Measurements from ENCODE around the gene DBP.

Gene DBP

GRCh38 chr19:48613852-48614435 is 23.2 kb downstream of the DBP start:
- no peak for DNase-seq (ENCODE audit: low read depth in 2 of 3, low spot score in 1 of 3)

GRCh38 chr19:48613024-48613851 is 23.9 kb downstream of the DBP start:
- DNase-seq (ENCODE audit: low read depth in 2 of 3, low spot score in 1 of 3) = no peak

DNA sequence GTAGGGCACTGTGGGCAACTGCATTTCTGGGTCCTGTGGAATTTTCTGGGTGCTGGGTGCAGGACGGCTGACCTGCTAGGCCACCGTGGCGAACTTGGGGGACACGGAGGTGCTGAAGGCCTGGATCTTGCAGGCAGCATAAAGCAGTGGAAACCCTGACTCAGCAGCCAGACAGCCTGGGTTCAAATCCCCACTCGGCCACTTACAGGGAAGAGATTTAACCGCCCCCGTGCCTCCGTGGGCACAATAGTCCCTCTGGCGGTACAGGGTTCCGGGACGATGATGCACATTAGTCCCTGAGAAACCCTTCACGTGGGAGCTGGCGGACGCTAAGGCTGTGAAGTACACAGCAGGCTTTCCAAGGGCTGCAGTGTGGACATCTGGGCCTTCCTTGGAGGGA is 25.3 kb downstream of the DBP start:
- no peak for DNase-seq (ENCODE audit: low read depth in 2 of 3, low spot score in 1 of 3)

DNA sequence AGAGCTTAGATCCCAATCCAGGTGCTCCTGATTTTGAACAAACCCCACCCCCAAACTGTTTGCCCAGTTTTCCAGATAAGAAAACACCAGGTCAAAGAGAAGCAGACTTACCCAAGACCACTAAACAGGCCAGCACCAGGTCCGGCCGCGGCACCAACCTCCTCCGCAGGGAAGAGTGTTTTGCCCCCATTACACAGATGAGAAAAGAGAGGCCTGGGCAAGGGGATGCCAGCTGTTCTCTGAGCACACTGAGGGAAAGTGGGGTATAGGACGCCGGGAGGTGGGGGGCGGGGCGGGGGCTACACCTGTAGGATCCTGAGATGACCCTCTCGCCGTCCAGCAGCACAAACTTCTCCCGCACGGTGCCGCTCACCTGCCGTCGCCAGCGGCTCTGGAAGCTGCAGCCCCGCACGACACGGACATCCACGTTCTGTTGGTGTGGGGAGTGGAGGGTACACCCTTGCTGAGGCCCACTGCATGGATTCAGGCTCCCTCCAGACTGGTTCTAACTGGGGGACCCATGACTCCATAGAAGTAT is 27.5 kb downstream of the DBP start:
- no peak for DNase-seq (ENCODE audit: low read depth in 2 of 3, low spot score in 1 of 3)

GRCh38 chr19:48608798-48609263 is 28.3 kb downstream of the DBP start:
- DNase-seq (ENCODE audit: low read depth in 2 of 3, low spot score in 1 of 3) = no peak

DNA sequence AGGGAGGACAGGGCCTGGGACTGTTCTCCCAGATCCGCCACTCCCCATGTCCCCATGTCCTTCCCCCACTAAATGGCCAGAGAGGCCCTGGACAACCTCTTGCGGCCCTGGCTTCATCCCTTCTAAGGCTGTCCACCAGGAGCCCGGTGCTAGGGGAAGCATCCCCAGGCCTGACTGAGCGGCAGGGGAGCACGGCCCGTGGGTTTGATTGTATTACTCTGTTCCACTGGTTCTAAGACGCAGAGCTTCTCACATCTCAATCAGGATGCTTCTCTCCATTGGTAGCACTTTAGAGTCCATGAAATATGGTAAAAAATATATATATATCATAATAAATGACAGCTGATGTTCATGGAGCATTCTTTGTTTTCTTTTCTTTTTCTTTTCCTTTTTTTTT is 29.8 kb downstream of the DBP start:
- DNase-seq (ENCODE audit: low read depth in 2 of 3, low spot score in 1 of 3) = no peak

DNA sequence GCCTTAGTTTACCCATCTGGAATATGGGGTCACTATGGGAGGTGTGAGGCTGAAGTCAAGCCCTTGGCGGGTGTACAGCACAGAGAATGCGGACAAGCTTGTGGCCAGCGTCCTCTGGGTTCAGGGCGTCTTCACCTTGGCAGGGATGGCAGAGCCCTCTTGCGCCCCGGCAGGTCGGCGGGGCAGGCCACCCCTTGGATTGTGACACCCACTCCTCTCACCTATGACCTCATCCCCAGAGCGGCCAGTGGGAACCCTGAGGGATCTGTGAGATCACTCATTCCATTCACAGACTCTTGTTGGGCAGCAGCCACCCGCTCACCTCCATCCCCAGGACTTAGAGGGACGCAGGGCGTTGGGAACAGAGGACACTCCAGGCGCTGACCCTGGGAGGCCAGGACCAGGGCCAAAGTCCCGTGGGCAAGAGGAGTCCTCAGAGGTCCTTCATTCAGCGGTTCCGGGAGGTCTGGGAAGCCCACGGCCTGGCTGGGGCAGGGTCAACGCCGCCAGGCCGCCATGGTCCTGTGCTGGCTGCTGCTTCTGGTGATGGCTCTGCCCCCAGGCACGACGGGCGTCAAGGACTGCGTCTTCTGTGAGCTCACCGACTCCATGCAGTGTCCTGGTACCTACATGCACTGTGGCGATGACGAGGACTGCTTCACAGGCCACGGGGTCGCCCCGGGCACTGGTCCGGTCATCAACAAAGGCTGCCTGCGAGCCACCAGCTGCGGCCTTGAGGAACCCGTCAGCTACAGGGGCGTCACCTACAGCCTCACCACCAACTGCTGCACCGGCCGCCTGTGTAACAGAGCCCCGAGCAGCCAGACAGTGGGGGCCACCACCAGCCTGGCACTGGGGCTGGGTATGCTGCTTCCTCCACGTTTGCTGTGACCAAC is 30.5 kb downstream of the DBP start, which contains the start of gene SPACA4:
SPACA4 (plus strand) TSS at position 280 of the 896 bp plus-strand sequence; CDS start at position 517, 237 bp downstream.
- no peak for DNase-seq (ENCODE audit: low read depth in 2 of 3, low spot score in 1 of 3)

GRCh38 chr19:48603850-48604249 is 33.3 kb downstream of the DBP start:
- no peak for DNase-seq (ENCODE audit: low read depth in 2 of 3, low spot score in 1 of 3)

GRCh38 chr19:48603449-48603848 is 33.7 kb downstream of the DBP start:
- no peak for DNase-seq (ENCODE audit: low read depth in 2 of 3, low spot score in 1 of 3)

- DNase-seq (ENCODE audit: low read depth in 2 of 3, low spot score in 1 of 3) = no peak
These were observed 34.2 kb downstream of the DBP start for GRCh38 chr19:48603001-48603400.

DNA sequence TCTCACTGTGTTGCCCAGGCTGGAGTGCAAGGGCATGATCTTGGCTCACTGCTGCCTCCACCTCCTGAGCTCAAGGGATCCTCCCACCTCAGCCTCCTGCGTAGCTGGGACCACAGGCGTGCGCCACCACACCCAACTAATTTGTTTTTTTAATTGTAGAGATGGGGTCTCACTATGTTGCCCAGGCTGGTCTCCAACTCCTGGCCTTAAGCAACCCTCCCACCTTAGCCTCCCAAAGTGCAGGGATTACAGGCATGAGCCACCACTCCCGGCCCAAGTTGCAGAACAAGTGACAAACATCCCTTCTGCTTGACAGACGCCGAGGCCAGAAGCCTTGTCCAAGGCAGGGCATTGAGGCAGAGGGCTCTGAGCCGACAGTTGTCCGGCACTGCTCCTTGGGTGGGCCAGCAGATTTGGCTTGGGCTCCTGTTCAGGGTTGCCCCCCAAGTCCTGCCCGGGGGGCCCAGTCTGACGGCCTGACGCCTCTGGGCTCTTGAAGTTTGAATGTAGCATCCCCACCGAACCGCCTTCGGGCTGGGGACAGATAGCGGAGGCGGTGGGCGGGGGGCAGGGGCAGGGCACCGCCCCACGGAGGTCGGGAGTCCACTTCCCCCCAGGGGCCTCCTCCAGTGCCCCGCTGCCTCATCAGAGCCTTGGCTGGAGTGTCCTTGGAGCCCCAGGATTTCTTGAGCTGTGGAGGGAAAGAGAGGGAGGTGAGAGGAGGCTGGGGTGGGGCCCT is 36.3 kb downstream of the DBP start:
- no peak for DNase-seq (ENCODE audit: low read depth in 2 of 3, low spot score in 1 of 3)

- DNase-seq (ENCODE audit: low read depth in 2 of 3, low spot score in 1 of 3) = no peak
These were observed 38.0 kb downstream of the DBP start for GRCh38 chr19:48598996-48599700.

GRCh38 chr19:48596679-48597465 is 40.3 kb downstream of the DBP start:
- no peak for DNase-seq (ENCODE audit: low read depth in 2 of 3, low spot score in 1 of 3)

- no peak for DNase-seq (ENCODE audit: low read depth in 2 of 3, low spot score in 1 of 3)
These were observed 40.9 kb downstream of the DBP start for GRCh38 chr19:48596237-48596636.

- no peak for DNase-seq (ENCODE audit: low read depth in 2 of 3, low spot score in 1 of 3)
These were observed 41.3 kb downstream of the DBP start for GRCh38 chr19:48595833-48596232.

- no peak for DNase-seq (ENCODE audit: low read depth in 2 of 3, low spot score in 1 of 3)
These were observed 42.0 kb downstream of the DBP start for GRCh38 chr19:48595171-48595570.

DNA sequence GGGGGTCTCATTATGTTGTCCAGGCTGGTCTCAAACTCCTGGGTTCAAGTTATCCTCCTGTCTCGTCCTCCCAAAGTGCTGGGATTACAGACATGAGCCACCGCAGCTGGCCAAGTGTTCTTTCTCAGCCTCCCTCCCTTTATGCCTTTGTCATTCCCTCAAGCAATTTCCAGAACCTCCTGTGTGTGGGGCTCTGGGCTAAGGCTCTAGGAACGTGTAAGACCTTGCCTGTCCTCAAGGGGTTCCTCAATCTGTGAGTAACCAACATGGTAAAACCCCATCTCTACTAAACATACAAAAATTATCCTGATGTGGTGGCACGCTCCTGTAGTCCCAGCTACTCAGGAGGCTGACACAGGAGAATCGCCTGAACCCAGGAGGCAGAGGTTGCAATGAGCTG is 46.2 kb downstream of the DBP start:
- DNase-seq (ENCODE audit: low read depth in 2 of 3, low spot score in 1 of 3) = no peak

GRCh38 chr19:48588670-48589401 is 48.3 kb downstream of the DBP start:
- peak; percentile 75 to 85 (median 85) for DNase-seq (ENCODE audit: low read depth in 2 of 3, low spot score in 1 of 3)

GRCh38 chr19:48587387-48587786 is 49.8 kb downstream of the DBP start:
- no peak for DNase-seq (ENCODE audit: low read depth in 2 of 3, low spot score in 1 of 3)

Data from stimulated activated CD4-positive, alpha-beta T cell treated with anti-CD3 and anti-CD28 coated beads, Interleukin-12 subunit alpha, Interleukin-12 subunit beta, amount 100 ng/mL, for 48 hours (primary cell).